Lower leg skin (tissue), 4 donors: Measurements from ENCODE around the gene TICRR. TPM values are rescaled to one million over a fixed set of nuclear protein-coding genes. Genes with fewer than 3 reads are reported as not detected.

Experiments used
- DNase-seq, 2 donors: peaks; one replicate each; pipeline ENCODE4 v3.0.0-alpha.2; 2019; ENCODE audit warnings: low spot score in 2 of 2
- H3K4me3 ChIP-seq: fragments of 200-600 bp; sonication (generic); 2 replicates; pipeline ENCODE4 v1.5.1; 2017; ENCODE audit warnings: mild to moderate bottlenecking, low read depth; ENCODE audit not compliant: poor library complexity, severe bottlenecking
- CTCF ChIP-seq, 3 donors: fragments of 450-650 bp; IDR thresholded peaks; one replicate each; pipeline ENCODE4 v1.5.1; 2016; ENCODE audit warnings: antibody characterized with exemption in 3 of 3, mild to moderate bottlenecking in 3 of 3, moderate library complexity in 2 of 3
- POLR2A ChIP-seq, 2 donors: fragments of 450-650 bp; IDR thresholded peaks; one replicate each; pipeline ENCODE4 v1.6.1; 2016 to 2017; ENCODE audit warnings: antibody characterized with exemption in 2 of 2, mild to moderate bottlenecking in 1 of 2, moderate library complexity in 1 of 2
- WGBS, 2 donors: methylation state at CpG; one replicate each; pipeline ENCODE4 v1.1.5; 2018; 5-methylcytosine and 5-hydroxymethylcytosine counted together
- intact Hi-C: fragments of 100-400 bp; cut with DNase I; formaldehyde crosslinking; loops from one replicate; pipeline ENCODE4 v1.15.0; 2023; ENCODE audit warnings: low total_unique reads
- total RNA-seq, 4 donors: library from RNA; depleted of rRNA; stranded (reverse); fragments of >200 nt; gene quantifications; one replicate each; pipeline ENCODE4 v1.1.0, GENCODE V29; 2016

Gene TICRR, protein sequence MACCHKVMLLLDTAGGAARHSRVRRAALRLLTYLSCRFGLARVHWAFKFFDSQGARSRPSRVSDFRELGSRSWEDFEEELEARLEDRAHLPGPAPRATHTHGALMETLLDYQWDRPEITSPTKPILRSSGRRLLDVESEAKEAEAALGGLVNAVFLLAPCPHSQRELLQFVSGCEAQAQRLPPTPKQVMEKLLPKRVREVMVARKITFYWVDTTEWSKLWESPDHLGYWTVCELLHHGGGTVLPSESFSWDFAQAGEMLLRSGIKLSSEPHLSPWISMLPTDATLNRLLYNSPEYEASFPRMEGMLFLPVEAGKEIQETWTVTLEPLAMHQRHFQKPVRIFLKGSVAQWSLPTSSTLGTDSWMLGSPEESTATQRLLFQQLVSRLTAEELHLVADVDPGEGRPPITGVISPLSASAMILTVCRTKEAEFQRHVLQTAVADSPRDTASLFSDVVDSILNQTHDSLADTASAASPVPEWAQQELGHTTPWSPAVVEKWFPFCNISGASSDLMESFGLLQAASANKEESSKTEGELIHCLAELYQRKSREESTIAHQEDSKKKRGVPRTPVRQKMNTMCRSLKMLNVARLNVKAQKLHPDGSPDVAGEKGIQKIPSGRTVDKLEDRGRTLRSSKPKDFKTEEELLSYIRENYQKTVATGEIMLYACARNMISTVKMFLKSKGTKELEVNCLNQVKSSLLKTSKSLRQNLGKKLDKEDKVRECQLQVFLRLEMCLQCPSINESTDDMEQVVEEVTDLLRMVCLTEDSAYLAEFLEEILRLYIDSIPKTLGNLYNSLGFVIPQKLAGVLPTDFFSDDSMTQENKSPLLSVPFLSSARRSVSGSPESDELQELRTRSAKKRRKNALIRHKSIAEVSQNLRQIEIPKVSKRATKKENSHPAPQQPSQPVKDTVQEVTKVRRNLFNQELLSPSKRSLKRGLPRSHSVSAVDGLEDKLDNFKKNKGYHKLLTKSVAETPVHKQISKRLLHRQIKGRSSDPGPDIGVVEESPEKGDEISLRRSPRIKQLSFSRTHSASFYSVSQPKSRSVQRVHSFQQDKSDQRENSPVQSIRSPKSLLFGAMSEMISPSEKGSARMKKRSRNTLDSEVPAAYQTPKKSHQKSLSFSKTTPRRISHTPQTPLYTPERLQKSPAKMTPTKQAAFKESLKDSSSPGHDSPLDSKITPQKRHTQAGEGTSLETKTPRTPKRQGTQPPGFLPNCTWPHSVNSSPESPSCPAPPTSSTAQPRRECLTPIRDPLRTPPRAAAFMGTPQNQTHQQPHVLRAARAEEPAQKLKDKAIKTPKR (N-terminal part only)
- total RNA-seq, result 1 to 10 TPM in 1 of 4 donors, under 1 TPM in 3; 0.21 to 1.2 (median 0.55) TPM

GRCh38 chr15:89575146-89575655 lies at the start of gene TICRR:
TICRR (plus strand) TSS chr15:89575469; CDS start chr15:89575587, 118 bp downstream.
- peak within 1 kb of the TSS; percentile 44 for H3K4me3 ChIP-seq
- no peak for TF ChIP-seq CTCF (IDR thresholded peaks at IDR 0.05)
- TF ChIP-seq POLR2A (IDR thresholded peaks at IDR 0.05), result no peak
- WGBS, 2 donors, result 1% methylated on average over 29 to 37 of the region's 37 CpGs
- intact Hi-C loops, result no loop called here
- DNase-seq, result peak; percentile 98 to 99

DNA sequence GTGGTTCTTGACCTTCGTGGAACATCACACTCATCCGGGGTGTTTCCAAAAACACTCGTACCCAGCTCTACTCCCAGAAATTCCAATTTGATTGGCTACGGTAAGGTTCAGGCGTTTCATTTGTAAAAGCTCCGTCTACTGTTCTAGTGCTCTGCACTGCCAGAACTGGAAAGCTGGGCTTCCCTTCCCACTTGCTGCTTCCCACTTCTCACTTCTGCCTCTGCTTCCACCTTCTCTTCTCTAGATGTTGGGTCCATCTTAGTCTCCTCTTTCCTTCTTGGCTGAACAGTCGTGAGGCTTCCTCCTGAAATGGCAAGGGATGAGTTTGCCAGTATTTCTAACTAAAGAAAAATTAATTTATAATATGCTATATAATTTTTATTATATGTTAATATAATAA lies 49.1 kb upstream of the TICRR start:
- peak in 1 of 2 donors; percentile 63 for DNase-seq
- no peak overlapping the region for H3K4me3 ChIP-seq
- 89 to 91% methylated on average over 7 of the region's 7 CpGs for WGBS, 2 donors
- intact Hi-C loops, result no loop called here
- TF ChIP-seq POLR2A (IDR thresholded peaks at IDR 0.05), result no peak
- no peak for TF ChIP-seq CTCF (IDR thresholded peaks at IDR 0.05)

DNA sequence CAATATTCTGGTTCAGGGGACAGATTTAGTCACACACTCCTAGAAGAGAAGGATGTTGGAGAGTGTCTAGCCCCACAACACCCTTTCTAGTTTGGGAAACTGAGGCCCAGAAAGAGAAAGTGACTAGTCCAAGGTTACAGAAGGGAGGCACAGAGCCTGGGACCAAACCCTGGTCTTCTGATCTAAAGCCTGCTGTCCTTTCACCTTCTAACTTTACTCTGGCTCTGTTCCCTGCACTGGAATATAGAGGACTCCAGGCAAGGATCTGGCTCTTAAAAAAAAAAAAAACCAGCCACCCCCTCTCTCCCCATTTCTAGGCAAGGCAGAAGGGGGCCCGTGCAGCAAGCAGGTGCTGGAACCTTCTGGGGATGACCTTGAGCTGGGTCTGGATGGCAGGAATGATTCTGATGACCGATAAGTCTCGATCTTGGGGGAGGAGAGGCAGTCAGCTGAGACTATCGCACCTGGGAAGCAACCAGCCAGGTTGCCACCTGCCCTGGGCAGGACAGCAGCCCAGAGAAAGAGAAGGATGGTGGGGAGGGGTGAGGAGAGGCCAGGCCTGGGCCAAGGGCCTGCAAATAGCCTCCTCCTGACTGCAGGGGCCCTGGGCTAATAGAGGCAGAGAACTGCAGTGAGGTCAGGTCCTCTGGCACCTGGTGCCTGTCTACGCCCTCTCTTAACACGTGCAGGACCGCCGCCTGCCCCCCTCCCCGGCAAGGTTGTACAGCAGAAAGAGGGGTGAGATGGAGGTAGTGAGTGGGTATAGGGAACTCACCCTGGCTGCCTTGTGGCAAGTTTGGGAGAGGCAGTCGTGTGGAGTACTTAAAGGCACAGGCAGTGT lies 48.4 kb upstream of the TICRR start:
- H3K4me3 ChIP-seq, result no peak overlapping the region
- 76% methylated on average over 10 of the region's 10 CpGs for WGBS, 2 donors
- no peak for TF ChIP-seq CTCF (IDR thresholded peaks at IDR 0.05)
- no peak for TF ChIP-seq POLR2A (IDR thresholded peaks at IDR 0.05)
- intact Hi-C loops, result no loop called here
- peak in 1 of 2 donors; percentile 49 for DNase-seq

DNA sequence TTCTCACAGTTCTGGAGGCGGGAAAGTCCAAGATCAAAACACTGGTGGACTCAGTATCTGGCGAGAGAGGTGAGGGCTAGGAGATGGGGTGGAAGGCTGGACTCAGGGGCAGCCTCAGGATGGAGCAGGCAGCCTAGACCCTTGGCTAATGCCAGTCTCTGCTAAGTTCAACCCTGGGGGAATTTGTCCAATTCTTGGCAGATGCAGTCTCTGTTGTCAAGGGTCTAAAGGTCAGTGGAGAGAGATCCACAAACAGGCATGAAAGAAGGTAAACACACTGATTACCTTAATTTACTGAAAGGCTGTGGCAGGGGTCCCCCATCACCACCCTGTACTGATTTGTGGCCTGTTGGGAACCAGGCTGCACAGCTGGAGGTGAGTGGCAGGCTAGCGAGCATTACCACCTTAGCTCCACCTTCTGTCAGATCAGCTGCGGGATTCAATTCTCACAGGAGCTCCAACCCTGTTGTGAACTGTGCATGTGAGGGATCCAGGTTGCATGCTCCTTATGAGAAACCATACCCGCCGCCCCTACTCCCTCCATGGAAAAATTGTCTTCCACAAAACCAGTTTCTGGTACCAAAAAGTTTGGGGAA lies 46.4 kb upstream of the TICRR start:
- 78 to 79% methylated on average over 6 of the region's 6 CpGs for WGBS, 2 donors
- intact Hi-C loops, result no loop called here
- H3K4me3 ChIP-seq, result no peak overlapping the region
- TF ChIP-seq CTCF (IDR thresholded peaks at IDR 0.05) (no peak), POLR2A (IDR thresholded peaks at IDR 0.05) (no peak)
- peak in 1 of 2 donors; percentile 49 for DNase-seq
